GM12878 (cell line): ENCODE data around the gene GRXCR2. TPM values are rescaled to one million over a fixed set of nuclear protein-coding genes. Genes with fewer than 3 reads are reported as not detected.

Source experiments
- ATAC-seq: fragments of 200-7000 bp; cut with Tn5 transposase; 3 replicates; pipeline ENCODE4 v1.9.1; 2020; ENCODE audit warnings: mild to moderate bottlenecking, moderate library complexity
- BruUV-seq: library from RNA; stranded (reverse); fragments of 400-500 nt; replicated peaks from 2 replicates; lab custom pipeline; 2021; lab: Mats Ljungman, UMichigan
- CTCF ChIA-PET: fragments of 300-600 bp; sonication (Branson Sonifier 250); formaldehyde crosslinking; extraction: SDS; loops from one replicate; lab custom pipeline; 2021; ENCODE audit warnings: inconsistent platforms; lab: Yijun Ruan, JAX
- POLR2A ChIA-PET: fragments of 350-600 bp; formaldehyde crosslinking; extraction: SDS; loops from one replicate; lab custom pipeline; 2021; ENCODE audit warnings: inconsistent platforms; lab: Charles Lee
- RAD21 ChIA-PET: fragments of 300-600 bp; sonication (Branson Sonifier 250); formaldehyde crosslinking; loops from one replicate; lab custom pipeline; 2023; ENCODE audit warnings: antibody characterized with exemption; ENCODE audit not compliant: unreplicated experiment; lab: Charles Lee
- SMC1A ChIA-PET: fragments of 300-600 bp; sonication (Branson Sonifier 250); formaldehyde crosslinking; loops from one replicate; lab custom pipeline; 2023; ENCODE audit not compliant: unreplicated experiment, uncharacterized antibody; lab: Charles Lee
- DNase-seq: peaks from one replicate; pipeline ENCODE4 v3.0.0-alpha.2; 2011; ENCODE audit warnings: low read depth, low spot score
- FAIRE-seq: peaks from 3 replicates; lab custom pipeline; 2011; peaks lifted over from hg19 to GRCh38; lab: Jason Lieb, UNC
- H2AFZ ChIP-seq: 2 replicates; pipeline ENCODE4 v1.6.0; 2011; ENCODE audit warnings: low read depth, low read length, control low read depth; ENCODE audit not compliant: control insufficient read depth
- H3K27ac ChIP-seq: 2 replicates; pipeline ENCODE4 v1.5.1; 2011; ENCODE audit warnings: control low read depth; ENCODE audit not compliant: control insufficient read depth, insufficient read depth
- H3K27me3 ChIP-seq, 2 experiments: replicated peaks in 1 of 2; 2 replicates each; pipeline versions ENCODE4 v1.6.0 to v1.6.1; 2011; ENCODE audit warnings: low read length in 1 of 2; ENCODE audit not compliant: control insufficient read depth in 2 of 2, insufficient read depth in 2 of 2
- H3K36me3 ChIP-seq, 2 experiments: 2 replicates each; pipeline ENCODE4 v1.5.1; 2011; ENCODE audit warnings: low read length in 1 of 2; ENCODE audit not compliant: control insufficient read depth in 2 of 2, insufficient read depth in 2 of 2
- H3K4me1 ChIP-seq: 2 replicates; pipeline ENCODE4 v1.6.1; 2011; ENCODE audit warnings: mild to moderate bottlenecking, low read length, moderate library complexity, mixed read lengths; ENCODE audit not compliant: control insufficient read depth, insufficient read depth
- H3K4me2 ChIP-seq: 2 replicates; pipeline ENCODE4 v1.6.0; 2011; ENCODE audit warnings: control low read depth; ENCODE audit not compliant: control insufficient read depth, insufficient read depth
- H3K4me3 ChIP-seq: fragments of 200-600 bp; sonication (generic); 2 replicates; pipeline ENCODE4 v1.5.1; 2016
- H3K79me2 ChIP-seq: 2 replicates; pipeline ENCODE4 v1.6.0; 2011; ENCODE audit warnings: low read length; ENCODE audit not compliant: control insufficient read depth, insufficient read depth
- H3K9ac ChIP-seq: 2 replicates; pipeline ENCODE4 v1.8.0; 2011; ENCODE audit warnings: low read length, control low read depth, mixed read lengths; ENCODE audit not compliant: control insufficient read depth, insufficient read depth
- H3K9me3 ChIP-seq: replicated peaks from 3 replicates; pipeline ENCODE4 v1.5.1; 2011; ENCODE audit warnings: mild to moderate bottlenecking, low read length; ENCODE audit not compliant: control insufficient read depth, insufficient read depth
- H4K20me1 ChIP-seq: 2 replicates; pipeline ENCODE4 v1.6.0; 2011; ENCODE audit not compliant: control insufficient read depth, insufficient read depth
- BRCA1 ChIP-seq: IDR thresholded peaks from 2 replicates; pipeline ENCODE4 v1.6.1; 2011; ENCODE audit warnings: low read depth, low read length, improper control_type of control experiment
- CEBPB ChIP-seq, 2 experiments: fragments of 150-350 bp in 1 of 2; IDR thresholded peaks; 2 replicates each; pipeline ENCODE4 v1.6.1; 2012 to 2014; ENCODE audit warnings: low read depth in 2 of 2, low read length in 2 of 2, borderline replicate concordance in 1 of 2, inconsistent platforms in 1 of 2
- EGR1 ChIP-seq, 2 experiments: IDR thresholded peaks; 1 replicate in 1 of 2; 2 replicates in 1 of 2; pipeline ENCODE4 v1.6.1; 2011 to 2012; ENCODE audit warnings: low read depth in 2 of 2, low read length in 2 of 2, borderline replicate concordance in 1 of 2, mild to moderate bottlenecking in 1 of 2, moderate library complexity in 1 of 2
- MEF2A ChIP-seq: IDR thresholded peaks from 2 replicates; pipeline ENCODE4 v1.6.1; 2011; ENCODE audit warnings: low read depth, mild to moderate bottlenecking, low read length, moderate library complexity; ENCODE audit not compliant: insufficient read depth
- POLR2AphosphoS2 ChIP-seq: IDR thresholded peaks from 2 replicates; pipeline ENCODE4 v1.6.1; 2011; ENCODE audit warnings: low read depth, mild to moderate bottlenecking, low read length, improper control_type of control experiment, moderate library complexity
- YBX1 ChIP-seq: fragments of 450-650 bp; IDR thresholded peaks from 2 replicates; pipeline ENCODE4 v1.6.1; 2016; ENCODE audit warnings: antibody characterized with exemption
- WGBS: methylation state at CpG from one replicate; pipeline ENCODE4 v1.1.6; 2016; ENCODE audit warnings: low lambda C conversion rate; ENCODE audit not compliant: insufficient replicate concordance, insufficient coverage; ENCODE audit errors: missing lambda C conversion rate; 5-methylcytosine and 5-hydroxymethylcytosine counted together
- in situ Hi-C: fragments of 300-500 bp; cut with MboI; formaldehyde crosslinking; loops from 9 replicates; pipeline ENCODE4 v1.14.3; 2018; ENCODE audit warnings: mixed read lengths
- intact Hi-C: fragments of 100-400 bp; cut with micrococcal nuclease; formaldehyde crosslinking; loops from one replicate; pipeline ENCODE4 v1.14.2; 2022; ENCODE audit not compliant: unreplicated experiment
- polyA plus RNA-seq, 11 experiments: library from polyadenylated mRNA; depleted of rRNA in 4 of 11; unstranded in 6 of 11; stranded (reverse) in 5 of 11; fragments of >200 nt; fragmentation: Nextera tagmentation in 4 of 11; fragmentation: Illumina TruSeq in 1 of 11; extraction: Ambion mirVana in 4 of 11; extraction: Trizol in 1 of 11; gene quantifications; 1 replicate in 1 of 11; 2 replicates in 10 of 11; pipeline versions ENCODE4 v1.2.1 to v1.2.3, GENCODE V29; 2011 to 2016; ENCODE audit warnings: inconsistent platforms in 2 of 11, missing spikeins in 2 of 11, low read depth in 1 of 11
- total RNA-seq, 4 experiments: library from RNA; depleted of rRNA in 3 of 4; stranded (reverse); fragments of >200 nt in 3 of 4; fragmentation: Illumina TruSeq in 1 of 4; extraction: Trizol in 1 of 4; gene quantifications; 2 replicates each; pipeline versions ENCODE4 v1.2.1 to v1.2.3, GENCODE V29; 2013 to 2021
- TF ChIP-seq, protein P1 (sequence below): fragments of 450-650 bp; IDR thresholded peaks from 2 replicates; pipeline ENCODE4 v1.6.1; 2017; ENCODE audit warnings: mild to moderate bottlenecking, moderate library complexity

GRXCR2 gene
- total and polyA plus RNA-seq, 10 of the 15 experiments (the other 5 are each of a cell fraction or from before 2014, with no cell fraction given), result not detected

DNA sequence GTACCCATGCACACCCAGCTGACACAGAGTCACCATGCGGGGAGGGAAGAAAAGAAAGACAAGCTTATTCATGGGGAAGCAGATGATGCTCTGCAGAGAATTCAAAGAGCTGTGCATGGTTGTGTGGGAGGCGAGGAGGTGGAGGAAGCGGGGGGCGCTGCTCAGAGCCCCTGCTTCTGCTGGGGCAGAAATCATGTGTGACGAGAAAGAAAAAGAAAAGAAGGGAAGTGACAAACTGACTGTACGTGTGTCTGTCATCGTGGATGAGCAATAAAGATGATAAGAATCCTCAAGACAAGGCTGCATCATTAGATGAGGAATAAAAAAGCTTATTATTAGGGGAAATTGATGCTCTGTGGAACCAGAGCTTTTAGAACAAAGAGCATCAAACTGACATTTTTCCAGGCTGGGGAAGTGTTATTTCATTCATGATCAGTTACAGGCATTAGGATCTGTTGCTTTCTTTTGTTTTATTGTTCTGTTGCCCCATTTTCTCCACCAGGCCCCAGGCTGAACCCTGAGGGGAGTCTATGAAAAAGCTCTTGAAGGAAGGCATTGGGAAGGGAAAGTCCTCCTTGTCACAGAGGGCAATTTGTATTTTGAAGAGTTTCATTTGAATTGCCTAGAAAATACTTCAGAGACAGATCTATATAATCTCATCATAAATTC is 43.3 kb upstream of the GRXCR2 start (continued):
- TF ChIP-seq POLR2AphosphoS2 (no peak), MEF2A (no peak), CEBPB (IDR thresholded peaks at IDR 0.05; ENCODE audit: borderline replicate concordance in 1 of 2, low read depth in 2 of 2, low read length in 2 of 2) (no peak), YBX1 (no peak), BRCA1 (no peak)
- TF ChIP-seq, protein P1, sequence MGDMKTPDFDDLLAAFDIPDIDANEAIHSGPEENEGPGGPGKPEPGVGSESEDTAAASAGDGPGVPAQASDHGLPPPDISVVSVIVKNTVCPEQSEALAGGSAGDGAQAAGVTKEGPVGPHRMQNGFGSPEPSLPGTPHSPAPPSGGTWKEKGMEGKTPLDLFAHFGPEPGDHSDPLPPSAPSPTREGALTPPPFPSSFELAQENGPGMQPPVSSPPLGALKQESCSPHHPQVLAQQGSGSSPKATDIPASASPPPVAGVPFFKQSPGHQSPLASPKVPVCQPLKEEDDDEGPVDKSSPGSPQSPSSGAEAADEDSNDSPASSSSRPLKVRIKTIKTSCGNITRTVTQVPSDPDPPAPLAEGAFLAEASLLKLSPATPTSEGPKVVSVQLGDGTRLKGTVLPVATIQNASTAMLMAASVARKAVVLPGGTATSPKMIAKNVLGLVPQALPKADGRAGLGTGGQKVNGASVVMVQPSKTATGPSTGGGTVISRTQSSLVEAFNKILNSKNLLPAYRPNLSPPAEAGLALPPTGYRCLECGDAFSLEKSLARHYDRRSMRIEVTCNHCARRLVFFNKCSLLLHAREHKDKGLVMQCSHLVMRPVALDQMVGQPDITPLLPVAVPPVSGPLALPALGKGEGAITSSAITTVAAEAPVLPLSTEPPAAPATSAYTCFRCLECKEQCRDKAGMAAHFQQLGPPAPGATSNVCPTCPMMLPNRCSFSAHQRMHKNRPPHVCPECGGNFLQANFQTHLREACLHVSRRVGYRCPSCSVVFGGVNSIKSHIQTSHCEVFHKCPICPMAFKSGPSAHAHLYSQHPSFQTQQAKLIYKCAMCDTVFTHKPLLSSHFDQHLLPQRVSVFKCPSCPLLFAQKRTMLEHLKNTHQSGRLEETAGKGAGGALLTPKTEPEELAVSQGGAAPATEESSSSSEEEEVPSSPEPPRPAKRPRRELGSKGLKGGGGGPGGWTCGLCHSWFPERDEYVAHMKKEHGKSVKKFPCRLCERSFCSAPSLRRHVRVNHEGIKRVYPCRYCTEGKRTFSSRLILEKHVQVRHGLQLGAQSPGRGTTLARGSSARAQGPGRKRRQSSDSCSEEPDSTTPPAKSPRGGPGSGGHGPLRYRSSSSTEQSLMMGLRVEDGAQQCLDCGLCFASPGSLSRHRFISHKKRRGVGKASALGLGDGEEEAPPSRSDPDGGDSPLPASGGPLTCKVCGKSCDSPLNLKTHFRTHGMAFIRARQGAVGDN, result no peak

DNA sequence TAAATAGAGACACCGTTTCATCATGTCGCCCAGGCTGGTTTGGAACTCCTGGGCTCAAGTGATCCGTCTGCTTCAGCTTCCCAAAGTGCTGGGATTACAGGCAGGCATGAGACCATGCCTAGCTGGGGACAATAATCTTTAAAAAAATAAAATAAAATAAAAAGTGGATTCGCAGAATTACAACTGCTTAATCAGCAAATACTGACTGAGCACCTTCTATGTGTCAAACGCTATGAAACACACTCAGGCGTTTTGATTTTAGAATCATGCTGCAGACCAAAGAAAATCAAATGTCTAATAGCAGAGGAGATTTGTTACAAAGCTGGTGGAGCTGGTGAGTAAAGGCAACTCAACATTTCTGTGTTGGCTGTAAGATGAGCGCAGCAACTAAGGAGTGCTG is 40.9 kb upstream of the GRXCR2 start:
- Histone ChIP-seq H3K9ac (no peak overlapping the region), H3K27ac (no peak overlapping the region), H4K20me1 (no peaks in the 10 kb centered on the region), H3K79me2 (no peaks in the 10 kb centered on the region), H3K4me1 (no peaks in the 10 kb centered on the region), H2AFZ (no peak overlapping the region), H3K4me3 (no peak overlapping the region), H3K36me3 (no peaks in the 10 kb centered on the region), H3K4me2 (no peak overlapping the region), H3K9me3 (no peaks in the 10 kb centered on the region), H3K27me3 (peaks cover 0 to 2% of the 10 kb centered on the region in 2 experiments; a peak in 1 of 4 replicates)
- no peak for TF ChIP-seq POLR2AphosphoS2
- TF ChIP-seq EGR1 (IDR thresholded peaks at IDR 0.05; ENCODE audit: borderline replicate concordance in 1 of 2, low read depth in 2 of 2, low read length in 2 of 2), result no peak
- ATAC-seq, result no peak
- FAIRE-seq, result no peak
- intact Hi-C loops (no loop called here), in situ Hi-C loops (no loop called here)
- CTCF ChIA-PET, result no interaction called here
- no TSS peak for BruUV-seq
- DNase-seq, result no peak
- 47% methylated on average over 7 of the region's 7 CpGs for WGBS
- SMC1A ChIA-PET, result no interaction called here
- RAD21 ChIA-PET, result no interaction called here
- POLR2A ChIA-PET, result no interaction called here
